Measurements from ENCODE around the gene KCNJ6. TPM values are rescaled to one million over a fixed set of nuclear protein-coding genes. Genes with fewer than 3 reads are reported as not detected.

The KCNJ6 gene
- total RNA-seq, 1 donor from 2014 or later, result 4.4 TPM

GRCh38 chr21:37944496-37944895, 28.2 kb upstream of the KCNJ6 start:
- Mint-ChIP-seq H3K9me3 (ENCODE audit: low read depth) (peaks cover 5% of the 10 kb centered on the region), H3K36me3 (ENCODE audit: low read depth) (no peaks in the 10 kb centered on the region), H3K27me3 (ENCODE audit: low read depth) (peaks cover 10% of the 10 kb centered on the region), H3K27ac (ENCODE audit: unreplicated experiment) (no peak overlapping the region), H3K4me3 (ENCODE audit: unreplicated experiment) (no peak overlapping the region), H3K4me1 (ENCODE audit: low read depth) (no peaks in the 10 kb centered on the region)
- TF ChIP-seq CTCF (IDR thresholded peaks at IDR 0.05), result no peak
- DNase-seq (ENCODE audit: low spot score), result no peak

GRCh38 chr21:37940691-37941090, 24.4 kb upstream of the KCNJ6 start:
- Mint-ChIP-seq H3K27me3 (ENCODE audit: low read depth) (peaks cover 10% of the 10 kb centered on the region), H3K27ac (ENCODE audit: unreplicated experiment) (no peak overlapping the region), H3K4me1 (ENCODE audit: low read depth) (no peaks in the 10 kb centered on the region), H3K36me3 (ENCODE audit: low read depth) (no peaks in the 10 kb centered on the region), H3K9me3 (ENCODE audit: low read depth) (peaks cover 9% of the 10 kb centered on the region), H3K4me3 (ENCODE audit: unreplicated experiment) (no peak overlapping the region)
- TF ChIP-seq CTCF (IDR thresholded peaks at IDR 0.05), result no peak
- no peak for DNase-seq (ENCODE audit: low spot score)

- Mint-ChIP-seq H3K27me3 (ENCODE audit: low read depth) (peaks cover 10% of the 10 kb centered on the region), H3K4me3 (ENCODE audit: unreplicated experiment) (no peak overlapping the region), H3K4me1 (ENCODE audit: low read depth) (no peaks in the 10 kb centered on the region), H3K36me3 (ENCODE audit: low read depth) (no peaks in the 10 kb centered on the region), H3K9me3 (ENCODE audit: low read depth) (peaks cover 9% of the 10 kb centered on the region), H3K27ac (ENCODE audit: unreplicated experiment) (no peak overlapping the region)
- no peak for TF ChIP-seq CTCF (IDR thresholded peaks at IDR 0.05)
- DNase-seq (ENCODE audit: low spot score), result no peak
Measured at GRCh38 chr21:37939838-37940237, 23.6 kb upstream of the KCNJ6 start.

- H3K27ac Mint-ChIP-seq (ENCODE audit: unreplicated experiment), result no peak overlapping the region
- peaks cover 12% of the 10 kb centered on the region for H3K9me3 Mint-ChIP-seq (ENCODE audit: low read depth)
- no peak for DNase-seq (ENCODE audit: low spot score)
- H3K4me1 Mint-ChIP-seq (ENCODE audit: low read depth), result no peaks in the 10 kb centered on the region
- H3K36me3 Mint-ChIP-seq (ENCODE audit: low read depth), result peaks cover 1% of the 10 kb centered on the region
- no peak for TF ChIP-seq CTCF (IDR thresholded peaks at IDR 0.05)
- H3K27me3 Mint-ChIP-seq (ENCODE audit: low read depth), result peaks cover 10% of the 10 kb centered on the region
- no peak overlapping the region for H3K4me3 Mint-ChIP-seq (ENCODE audit: unreplicated experiment)
Measured at GRCh38 chr21:37939251-37939650, 23.0 kb upstream of the KCNJ6 start.

- Mint-ChIP-seq H3K4me1 (ENCODE audit: low read depth) (no peaks in the 10 kb centered on the region), H3K27me3 (ENCODE audit: low read depth) (peaks cover 10% of the 10 kb centered on the region), H3K4me3 (ENCODE audit: unreplicated experiment) (no peak overlapping the region), H3K36me3 (ENCODE audit: low read depth) (peaks cover 7% of the 10 kb centered on the region), H3K9me3 (ENCODE audit: low read depth) (peaks cover 24% of the 10 kb centered on the region), H3K27ac (ENCODE audit: unreplicated experiment) (no peak overlapping the region)
- no peak for DNase-seq (ENCODE audit: low spot score)
- TF ChIP-seq CTCF (IDR thresholded peaks at IDR 0.05), result no peak
Measured at GRCh38 chr21:37937668-37938067, 21.4 kb upstream of the KCNJ6 start.

Measured in chondrocyte (in vitro differentiated cells).